Progenitor cell of endocrine pancreas (in vitro differentiated cells): ENCODE data around the gene GDF7. TPM values are rescaled to one million over a fixed set of nuclear protein-coding genes. Genes with fewer than 3 reads are reported as not detected.
A peak's percentile ranks its signal among the peaks of the same experiment; 100 is the strongest.

Experiments used
- DNase-seq: peaks from one replicate; pipeline ENCODE4 v3.0.0; 2021; ENCODE audit warnings: low spot score; ENCODE audit not compliant: unreplicated experiment
- H3K27ac Mint-ChIP-seq: 2 replicates; pipeline ENCODE4 v1.8.0; 2021; ENCODE audit warnings: mild to moderate bottlenecking, moderate library complexity, mixed read lengths
- H3K27me3 Mint-ChIP-seq: 2 replicates; pipeline ENCODE4 v1.8.0; 2021; ENCODE audit warnings: mixed read lengths
- H3K36me3 Mint-ChIP-seq: 2 replicates; pipeline ENCODE4 v1.8.0; 2022; ENCODE audit warnings: mixed read lengths; ENCODE audit not compliant: insufficient read depth
- H3K4me1 Mint-ChIP-seq: 2 replicates; pipeline ENCODE4 v1.8.0; 2021; ENCODE audit warnings: low read depth, mixed read lengths
- H3K4me3 Mint-ChIP-seq: 2 replicates; pipeline ENCODE4 v1.8.0; 2021; ENCODE audit warnings: low read depth, mild to moderate bottlenecking, moderate library complexity, mixed read lengths
- H3K9me3 Mint-ChIP-seq: 2 replicates; pipeline ENCODE4 v1.8.0; 2021; ENCODE audit warnings: low read depth, mixed read lengths
- total RNA-seq: library from RNA; stranded (reverse); gene quantifications from 2 replicates; pipeline ENCODE4 v1.2.1, GENCODE V29; 2021
- TF ChIP-seq, protein P1 (sequence below): fragments of 200-600 bp; sonication (generic); IDR thresholded peaks from one replicate; pipeline ENCODE4 v1.5.0; 2021; ENCODE audit warnings: antibody characterized with exemption, mild to moderate bottlenecking; ENCODE audit not compliant: unreplicated experiment

The GDF7 gene
- total RNA-seq, 1 donor from 2014 or later, result 0.17 TPM

DNA sequence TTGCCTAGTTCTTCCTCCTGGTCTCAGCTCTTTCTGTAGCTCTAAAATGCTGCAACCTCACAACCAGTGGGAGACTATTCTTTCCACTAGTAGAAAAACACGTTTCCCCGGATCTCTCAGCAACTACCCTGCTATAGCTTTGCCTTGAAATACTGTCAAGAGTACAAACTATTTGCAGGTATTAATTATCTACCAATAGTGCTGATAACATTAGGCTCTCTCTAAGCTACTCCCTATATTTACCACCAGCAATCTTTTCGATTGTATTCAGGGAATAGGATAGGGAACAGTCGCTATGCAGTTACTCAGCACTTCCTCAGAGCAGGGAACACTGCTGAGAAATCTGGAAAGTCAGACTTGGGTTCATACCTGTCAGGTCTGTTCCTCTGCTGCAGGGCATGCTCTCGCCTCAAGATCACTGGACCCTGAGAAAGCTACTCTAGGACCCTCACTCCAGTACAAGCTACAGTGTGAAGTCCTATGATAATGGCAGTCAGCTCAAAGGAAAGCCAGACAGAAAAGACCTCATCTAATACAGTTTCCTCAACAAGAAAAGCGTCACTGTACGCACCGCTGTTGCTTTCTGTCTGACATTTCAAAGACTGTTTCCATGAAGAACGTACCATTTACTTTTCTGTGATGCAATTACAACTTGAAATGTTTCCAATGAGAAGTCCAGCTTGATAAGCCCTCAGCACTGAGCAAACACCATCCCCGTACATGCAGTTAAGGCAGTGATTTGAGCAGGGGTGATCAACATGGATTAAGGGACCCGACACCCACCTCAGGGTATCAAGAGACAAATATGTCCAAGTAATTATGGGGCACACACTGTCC, 22.7 kb downstream of the GDF7 start:
- TF ChIP-seq, protein P1, sequence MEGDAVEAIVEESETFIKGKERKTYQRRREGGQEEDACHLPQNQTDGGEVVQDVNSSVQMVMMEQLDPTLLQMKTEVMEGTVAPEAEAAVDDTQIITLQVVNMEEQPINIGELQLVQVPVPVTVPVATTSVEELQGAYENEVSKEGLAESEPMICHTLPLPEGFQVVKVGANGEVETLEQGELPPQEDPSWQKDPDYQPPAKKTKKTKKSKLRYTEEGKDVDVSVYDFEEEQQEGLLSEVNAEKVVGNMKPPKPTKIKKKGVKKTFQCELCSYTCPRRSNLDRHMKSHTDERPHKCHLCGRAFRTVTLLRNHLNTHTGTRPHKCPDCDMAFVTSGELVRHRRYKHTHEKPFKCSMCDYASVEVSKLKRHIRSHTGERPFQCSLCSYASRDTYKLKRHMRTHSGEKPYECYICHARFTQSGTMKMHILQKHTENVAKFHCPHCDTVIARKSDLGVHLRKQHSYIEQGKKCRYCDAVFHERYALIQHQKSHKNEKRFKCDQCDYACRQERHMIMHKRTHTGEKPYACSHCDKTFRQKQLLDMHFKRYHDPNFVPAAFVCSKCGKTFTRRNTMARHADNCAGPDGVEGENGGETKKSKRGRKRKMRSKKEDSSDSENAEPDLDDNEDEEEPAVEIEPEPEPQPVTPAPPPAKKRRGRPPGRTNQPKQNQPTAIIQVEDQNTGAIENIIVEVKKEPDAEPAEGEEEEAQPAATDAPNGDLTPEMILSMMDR, result no peak
- peaks cover 16% of the 10 kb centered on the region for H3K36me3 Mint-ChIP-seq

GRCh38 chr2:20691076-20691734, 24.3 kb downstream of the GDF7 start:
- DNase-seq, result no peak
- H3K4me1 Mint-ChIP-seq, result peaks cover 5% of the 10 kb centered on the region

More for the DNA sequence above, 22.7 kb downstream of the GDF7 start:
- Mint-ChIP-seq H3K27ac (peak overlapping the region; percentile 7), H3K4me3 (no peak overlapping the region), H3K9me3 (no peaks in the 10 kb centered on the region), H3K4me1 (peaks cover 5% of the 10 kb centered on the region), H3K27me3 (no peaks in the 10 kb centered on the region)
- no peak for DNase-seq

GRCh38 chr2:20692081-20692480, 25.1 kb downstream of the GDF7 start:
- Mint-ChIP-seq H3K27me3 (no peaks in the 10 kb centered on the region), H3K4me1 (peaks cover 5% of the 10 kb centered on the region), H3K4me3 (no peak overlapping the region), H3K9me3 (no peaks in the 10 kb centered on the region), H3K36me3 (peaks cover 12% of the 10 kb centered on the region), H3K27ac (no peak overlapping the region)
- no peak for DNase-seq
- TF ChIP-seq, protein P1, result no peak

More at GRCh38 chr2:20691076-20691734, 24.3 kb downstream of the GDF7 start:
- Mint-ChIP-seq H3K27ac (no peak overlapping the region), H3K4me3 (no peak overlapping the region), H3K9me3 (no peaks in the 10 kb centered on the region), H3K27me3 (no peaks in the 10 kb centered on the region), H3K36me3 (peaks cover 16% of the 10 kb centered on the region)
- TF ChIP-seq, protein P1, result no peak

DNA sequence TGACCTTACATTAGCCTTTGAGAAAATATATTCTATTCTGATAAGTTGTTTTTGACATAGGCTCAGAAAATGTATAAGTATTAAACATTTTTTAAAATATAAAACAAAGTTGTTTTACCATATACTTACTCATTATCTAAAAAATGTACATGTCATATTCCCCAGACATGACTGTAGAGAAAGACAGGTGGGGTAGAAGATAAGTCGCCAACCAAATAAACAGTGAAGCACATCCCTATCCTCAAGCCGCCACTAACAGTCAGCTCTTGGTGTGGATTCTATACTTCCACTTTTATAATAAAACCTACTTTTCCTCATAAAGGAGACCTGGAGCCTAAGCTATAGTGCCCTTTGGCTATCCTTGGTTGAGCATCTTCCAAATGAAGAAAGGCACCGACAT, 26.4 kb downstream of the GDF7 start:
- Mint-ChIP-seq H3K27ac (no peak overlapping the region), H3K4me1 (peaks cover 5% of the 10 kb centered on the region), H3K4me3 (no peak overlapping the region), H3K27me3 (no peaks in the 10 kb centered on the region), H3K36me3 (peaks cover 7% of the 10 kb centered on the region), H3K9me3 (no peaks in the 10 kb centered on the region)
- TF ChIP-seq, protein P1, result no peak
- DNase-seq, result no peak

GRCh38 chr2:20696366-20696765, 29.4 kb downstream of the GDF7 start:
- H3K36me3 Mint-ChIP-seq, result no peaks in the 10 kb centered on the region
- no peak overlapping the region for H3K27ac Mint-ChIP-seq
- no peak for DNase-seq
- H3K9me3 Mint-ChIP-seq, result no peaks in the 10 kb centered on the region
- no peak overlapping the region for H3K4me3 Mint-ChIP-seq
- TF ChIP-seq, protein P1, result no peak
- no peaks in the 10 kb centered on the region for H3K4me1 Mint-ChIP-seq
- no peaks in the 10 kb centered on the region for H3K27me3 Mint-ChIP-seq
